ENCODE measurements around the gene SLC8A3. TPM values are rescaled to one million over a fixed set of nuclear protein-coding genes. Genes with fewer than 3 reads are reported as not detected.
A peak's percentile ranks its signal among the peaks of the same experiment; 100 is the strongest.

The SLC8A3 gene
- polyA plus RNA-seq, 1 donor: 0.62 TPM

GRCh38 chr14:70177081-70177800, 11.5 kb downstream of the SLC8A3 start:
- DNase-seq: no peak

- no peak for DNase-seq
Measured at GRCh38 chr14:70173569-70173968, 15.2 kb downstream of the SLC8A3 start.

- no peak for DNase-seq
Measured at GRCh38 chr14:70171726-70172125, 17.0 kb downstream of the SLC8A3 start.

DNA sequence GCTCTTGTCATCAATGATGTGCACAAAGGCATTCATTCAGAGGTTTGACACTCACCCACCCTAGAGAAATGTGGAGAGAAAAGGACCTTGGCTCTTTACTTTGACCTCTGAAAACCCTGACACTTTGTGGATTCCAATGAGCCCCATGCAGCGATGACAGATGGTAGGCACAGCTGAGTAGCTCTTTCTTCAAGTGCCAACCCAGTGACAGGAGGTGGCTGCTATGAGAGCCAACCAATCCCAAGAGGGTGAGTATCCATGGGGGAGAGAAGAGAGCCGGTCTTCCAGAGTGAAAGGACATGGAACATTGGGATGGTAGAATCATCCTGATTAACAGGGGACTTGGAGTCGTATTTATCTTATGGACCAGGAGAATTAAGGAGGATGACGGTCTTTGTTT, 17.8 kb downstream of the SLC8A3 start:
- no peak for DNase-seq

- no peak for DNase-seq
Measured at GRCh38 chr14:70168406-70168805, 20.3 kb downstream of the SLC8A3 start.

DNA sequence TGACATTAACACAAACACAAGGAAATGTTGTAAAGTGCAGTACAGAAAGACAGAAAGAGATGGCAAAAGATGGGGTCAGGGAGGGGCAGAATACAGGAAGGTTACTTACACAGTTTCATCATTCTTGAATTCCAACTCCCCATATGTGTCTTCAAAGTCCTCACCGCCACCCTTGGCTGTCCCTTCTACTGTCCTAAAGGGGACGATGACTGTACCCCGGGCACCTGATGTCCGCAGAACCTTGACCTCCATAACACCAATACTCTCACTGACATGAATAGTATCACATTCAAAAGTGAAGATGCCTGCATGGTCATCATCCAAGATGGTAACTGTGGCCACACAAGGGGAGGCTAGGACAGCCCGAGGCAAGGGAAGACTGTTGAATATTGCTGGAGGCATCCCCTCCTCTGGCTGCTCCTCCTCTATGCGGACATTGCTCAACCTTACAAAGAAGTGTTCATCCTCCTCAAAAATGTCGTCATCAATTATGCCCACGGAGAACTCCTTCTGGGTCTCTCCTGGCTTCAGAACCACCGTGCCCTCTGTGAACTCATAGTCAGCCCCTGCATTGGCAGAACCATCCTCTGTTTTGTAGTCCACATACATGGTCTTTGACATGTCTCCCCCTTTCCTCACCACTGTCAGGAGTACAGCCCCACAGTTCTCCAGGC, 22.1 kb downstream of the SLC8A3 start:
- DNase-seq: no peak

GRCh38 chr14:70162358-70162757, 26.4 kb downstream of the SLC8A3 start:
- DNase-seq: no peak

- DNase-seq: peak; percentile 14
Measured at GRCh38 chr14:70156592-70156991, 32.2 kb downstream of the SLC8A3 start.

GRCh38 chr14:70152704-70153103, 36.0 kb downstream of the SLC8A3 start:
- DNase-seq: no peak

GRCh38 chr14:70152081-70152480, 36.7 kb downstream of the SLC8A3 start:
- no peak for DNase-seq

DNA sequence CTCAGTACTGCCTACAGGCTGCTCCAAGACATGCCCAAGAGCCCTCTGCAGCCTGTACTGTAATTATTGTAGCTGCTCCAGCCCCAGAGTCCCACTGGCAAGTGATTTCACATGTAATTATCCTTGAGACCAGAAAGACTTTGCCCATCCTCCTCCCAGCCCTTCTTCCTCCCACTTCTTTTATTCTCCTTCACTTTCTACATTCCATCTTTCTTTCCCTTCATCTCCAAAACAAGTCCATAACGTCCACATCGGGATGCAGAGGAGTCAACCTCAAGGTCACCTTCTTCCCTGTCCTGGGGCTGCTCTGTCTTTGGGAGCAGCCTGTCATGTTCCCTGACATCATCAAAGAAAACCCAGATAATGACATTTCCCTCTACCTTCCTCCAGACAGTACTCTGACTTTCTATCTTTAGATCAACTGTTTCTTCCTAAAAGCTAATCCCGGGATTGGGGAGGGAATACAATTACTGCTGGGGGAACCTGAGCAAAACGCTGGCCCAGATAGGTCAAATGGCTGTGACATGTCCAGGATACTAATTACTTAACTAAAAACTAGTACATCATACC, 39.1 kb downstream of the SLC8A3 start:
- DNase-seq: no peak

GRCh38 chr14:70148911-70149595, 39.7 kb downstream of the SLC8A3 start:
- DNase-seq: no peak

DNA sequence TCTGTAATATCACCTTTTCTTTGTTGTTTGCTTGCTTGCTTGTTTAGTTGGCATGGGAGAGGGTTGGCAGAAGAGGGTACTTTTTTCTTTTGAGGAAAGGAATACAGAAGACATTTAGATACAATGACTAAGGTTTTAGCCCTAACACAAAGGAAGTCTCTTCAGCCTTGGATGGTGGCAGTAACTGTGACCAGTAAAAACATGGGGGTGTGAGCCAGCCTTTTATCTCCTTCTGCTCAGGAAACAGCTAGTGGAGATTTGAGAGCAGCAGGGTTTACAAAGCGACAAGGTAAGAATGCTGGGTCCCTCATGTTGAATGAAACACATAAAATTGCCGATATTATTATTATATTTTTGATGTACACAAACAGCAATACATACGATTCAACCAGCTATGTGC, 40.4 kb downstream of the SLC8A3 start:
- DNase-seq: no peak

GRCh38 chr14:70144046-70144445, 44.7 kb downstream of the SLC8A3 start:
- DNase-seq: no peak

DNA sequence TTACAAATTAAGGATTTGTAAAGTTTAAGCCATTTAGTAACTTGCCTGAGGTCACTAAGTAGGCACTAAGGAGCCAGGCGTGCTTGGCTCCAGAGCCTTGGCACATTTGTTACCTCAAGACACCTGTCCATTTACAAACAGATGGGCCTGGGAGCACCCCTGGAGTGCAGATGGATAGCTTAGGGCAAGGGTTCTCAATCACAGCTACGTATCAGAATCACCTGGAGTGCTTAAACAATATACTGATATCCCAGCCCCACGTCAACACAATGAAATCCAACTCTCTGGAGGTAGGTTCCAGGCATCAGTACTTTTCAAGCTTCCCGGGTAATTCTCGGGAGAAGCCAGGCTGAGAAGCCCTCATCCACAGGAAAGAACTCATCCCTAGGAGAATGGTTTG, 45.4 kb downstream of the SLC8A3 start:
- DNase-seq: no peak

GRCh38 chr14:70140614-70141013, 48.1 kb downstream of the SLC8A3 start:
- DNase-seq: no peak

DNA sequence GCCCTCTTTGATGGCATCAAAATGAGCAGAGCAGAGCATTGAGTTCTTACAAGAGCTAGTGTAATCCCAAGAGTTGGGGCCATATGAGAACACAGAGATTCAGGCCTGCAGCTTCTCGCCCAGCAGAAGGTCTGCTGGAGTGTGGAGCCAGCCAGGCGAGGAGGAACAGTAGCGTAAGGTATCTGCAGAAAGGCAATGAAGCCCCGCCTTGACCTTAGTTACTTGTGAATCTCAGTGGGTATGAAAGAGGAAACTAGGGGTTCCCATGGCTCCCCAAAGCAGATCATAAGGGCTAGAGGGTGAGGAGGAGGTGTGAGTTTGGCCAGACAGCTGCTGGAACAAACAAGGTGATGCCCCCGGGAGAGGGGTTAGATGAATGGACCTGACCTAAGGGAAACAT, 49.4 kb downstream of the SLC8A3 start:
- no peak for DNase-seq

GRCh38 chr14:70137788-70138187, 51.0 kb downstream of the SLC8A3 start:
- DNase-seq: no peak

DNA sequence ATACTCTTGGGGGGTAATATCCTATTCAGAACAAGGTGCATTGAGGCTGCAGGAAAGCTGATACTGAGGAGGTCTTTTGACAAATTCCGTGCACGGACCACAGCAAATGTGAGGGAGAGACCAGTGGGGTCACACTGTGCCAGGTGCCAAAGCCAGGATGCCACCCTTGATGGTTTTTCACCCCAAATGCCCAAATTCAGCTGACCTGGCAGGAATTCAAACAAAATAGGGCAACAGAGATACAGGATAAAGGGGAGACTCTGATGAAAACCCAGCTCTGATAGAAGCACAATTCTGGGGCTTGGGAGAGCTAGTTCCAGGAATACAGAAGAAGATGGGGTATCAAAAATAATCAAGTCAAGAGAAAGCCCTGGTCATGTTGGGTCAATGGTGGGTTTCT, 55.3 kb downstream of the SLC8A3 start:
- DNase-seq: no peak

GRCh38 chr14:70130482-70130881, 58.3 kb downstream of the SLC8A3 start:
- DNase-seq: peak; percentile 25

GRCh38 chr14:70127186-70127585, 61.6 kb downstream of the SLC8A3 start:
- no peak for DNase-seq

- DNase-seq: no peak
Measured at GRCh38 chr14:70123796-70124195, 65.0 kb downstream of the SLC8A3 start.

DNA sequence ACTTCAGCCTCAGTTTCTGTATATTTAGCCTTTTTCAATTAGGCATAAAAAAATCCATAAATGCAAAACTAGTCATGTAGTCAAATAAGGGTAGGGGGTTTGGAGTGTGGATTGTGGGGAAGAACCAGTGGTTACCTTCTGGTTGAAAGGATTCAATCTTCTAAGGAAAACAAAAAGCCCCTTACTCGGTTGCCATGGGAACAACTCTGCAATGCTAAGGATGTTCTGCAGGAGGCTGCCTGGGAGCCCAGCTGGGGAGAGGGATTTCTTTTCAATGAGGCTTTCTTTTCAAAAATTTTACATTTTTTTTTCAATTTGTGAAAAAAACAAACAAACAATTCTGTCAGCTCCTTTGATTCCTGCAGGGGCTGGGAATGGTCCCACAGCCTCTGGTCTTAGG, 67.2 kb downstream of the SLC8A3 start:
- no peak for DNase-seq
